Ureter (tissue), 1 donor: ENCODE data around the gene ADGRB2. TPM values are rescaled to one million over a fixed set of nuclear protein-coding genes. Genes with fewer than 3 reads are reported as not detected.

Experiments used
- DNase-seq: peaks from one replicate; pipeline ENCODE4 v3.0.0-alpha.2; 2020; ENCODE audit warnings: low spot score
- total RNA-seq: library from RNA; stranded (reverse); gene quantifications from one replicate; pipeline ENCODE4 v1.2.4, GENCODE V29; 2023
- donor health status: DM: yes; HTN: yes; CAD: no.

Gene ADGRB2
- total RNA-seq, 1 donor from 2014 or later, result 7.5 TPM

- peak; percentile 47 for DNase-seq
Observed at GRCh38 chr1:31795801-31796621, 31.9 kb upstream of the ADGRB2 start.

GRCh38 chr1:31795096-31795675 lies 31.0 kb upstream of the ADGRB2 start:
- peak; percentile 20 for DNase-seq

- peak; percentile 38 for DNase-seq
Observed at GRCh38 chr1:31793586-31794285, 29.6 kb upstream of the ADGRB2 start.

DNA sequence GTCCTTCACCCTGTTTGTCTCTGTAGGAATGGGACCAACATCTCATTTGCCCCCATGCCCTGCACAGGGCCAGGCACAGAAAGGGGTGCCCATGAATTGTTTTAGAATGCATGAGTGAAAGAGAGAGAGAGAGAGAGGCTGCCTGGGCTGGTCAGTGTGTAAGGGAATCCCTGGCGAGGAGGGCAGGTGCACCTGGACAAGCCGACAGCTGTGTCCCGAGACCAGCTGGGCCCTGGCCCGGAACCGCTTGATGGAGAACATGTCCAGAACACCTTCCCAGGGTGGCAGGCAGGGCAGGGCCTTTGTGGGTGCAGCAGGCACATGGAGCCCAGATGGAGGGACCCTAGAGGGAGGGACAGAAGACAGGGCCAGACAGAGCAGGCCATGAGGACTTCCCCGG lies 28.9 kb upstream of the ADGRB2 start:
- peak; percentile 42 for DNase-seq

- DNase-seq, result peak; percentile 33
Observed at GRCh38 chr1:31792541-31792940, 28.4 kb upstream of the ADGRB2 start.

GRCh38 chr1:31792116-31792515 lies 28.0 kb upstream of the ADGRB2 start:
- peak; percentile 41 for DNase-seq

DNA sequence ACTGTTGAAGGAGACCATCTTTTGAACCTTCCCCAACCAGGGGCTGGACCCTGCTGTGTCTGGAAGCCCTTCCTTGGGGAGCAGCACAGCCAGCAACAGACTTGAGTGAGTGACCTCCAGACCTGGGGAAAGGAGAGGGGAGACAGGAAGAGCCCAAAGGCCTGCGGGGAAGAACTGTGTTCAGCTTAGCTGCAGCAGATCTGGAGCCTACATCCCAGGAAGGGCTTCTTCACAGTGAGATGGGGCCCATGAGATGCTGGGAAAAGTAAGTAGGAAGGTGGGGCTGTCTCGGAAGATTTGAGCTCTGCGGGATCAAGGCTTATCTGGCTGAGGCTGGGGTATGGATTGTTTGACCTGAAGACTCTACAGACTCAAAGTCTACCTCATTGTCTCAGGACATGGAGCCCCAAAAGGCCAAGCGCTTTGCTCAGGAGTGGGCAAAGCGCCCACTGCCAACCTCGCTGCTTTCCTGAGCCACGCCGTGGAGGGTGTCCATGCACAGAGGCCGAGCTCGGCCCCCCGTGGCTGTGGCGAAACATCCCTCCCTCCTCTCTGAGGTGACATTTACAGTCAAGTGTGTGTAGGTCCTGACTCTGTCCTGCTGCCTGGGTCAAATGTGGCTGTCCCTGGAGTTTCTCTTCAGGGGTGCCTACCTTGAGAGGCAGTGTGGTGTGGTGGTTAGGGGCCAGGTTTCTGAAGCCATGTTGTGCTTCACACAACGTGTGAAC lies 27.2 kb upstream of the ADGRB2 start:
- peak; percentile 25 for DNase-seq

DNA sequence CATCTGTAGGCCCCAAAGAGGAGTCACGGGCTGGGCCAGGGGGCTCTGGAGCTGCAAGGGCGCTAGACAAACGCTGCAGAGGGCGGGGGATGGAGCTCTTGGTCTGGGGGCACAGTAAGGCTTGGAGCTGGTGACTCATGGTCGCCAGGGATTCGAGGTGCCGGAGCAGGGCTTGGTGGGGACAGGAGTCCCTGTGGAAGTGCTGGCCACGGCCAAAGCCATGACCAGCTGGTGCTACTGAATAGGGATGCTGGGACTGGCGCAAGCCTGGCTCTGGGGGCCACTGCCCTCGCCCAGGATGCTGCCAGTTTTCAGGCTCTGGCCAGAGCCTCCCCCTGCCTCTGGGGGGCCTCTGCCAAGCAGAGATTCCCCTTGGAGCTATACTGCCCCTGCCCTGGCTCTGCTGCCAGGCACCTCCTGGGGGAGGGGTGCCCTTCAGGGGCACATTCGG lies 26.5 kb upstream of the ADGRB2 start:
- no peak for DNase-seq

GRCh38 chr1:31790140-31790539 lies 26.0 kb upstream of the ADGRB2 start:
- DNase-seq, result no peak

DNA sequence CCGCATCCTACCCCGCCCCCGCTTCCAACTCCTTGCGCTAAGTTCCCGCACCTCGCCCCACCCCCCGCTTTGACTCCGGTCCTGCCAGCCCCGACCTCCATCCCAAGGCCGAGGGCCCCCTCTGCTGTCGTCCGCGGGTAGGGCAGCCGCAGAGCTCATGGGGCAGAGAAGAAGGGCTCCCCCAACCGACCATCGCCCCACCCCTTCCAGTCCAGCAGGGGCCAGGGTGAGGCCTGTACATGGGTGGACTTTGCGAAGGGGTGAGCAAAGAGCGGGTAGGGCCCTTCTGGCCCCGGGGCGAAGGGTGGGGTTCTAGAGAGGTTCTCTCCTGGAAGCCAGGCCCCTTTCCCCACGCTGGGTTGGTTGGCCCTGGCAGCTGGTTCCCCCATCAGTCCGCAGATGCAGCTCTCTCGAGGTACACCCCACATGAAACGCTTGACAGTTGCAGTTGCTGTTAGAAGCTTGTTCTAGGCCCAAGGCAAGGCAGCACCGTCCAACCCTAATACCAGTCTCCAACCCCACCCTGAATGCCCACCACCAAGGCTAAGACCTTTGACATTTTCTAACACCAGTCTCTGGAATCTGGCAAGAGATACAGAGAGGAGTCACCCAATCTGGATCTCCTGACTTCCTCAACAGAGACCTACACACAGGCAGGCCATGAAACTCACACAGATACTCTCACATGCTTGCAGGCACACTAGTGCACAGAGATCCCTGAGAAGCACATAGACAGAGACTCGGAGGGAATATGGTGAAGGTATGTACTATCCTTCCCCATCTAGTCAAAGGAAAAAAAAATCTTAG lies 25.3 kb upstream of the ADGRB2 start:
- DNase-seq, result peak; percentile 97

GRCh38 chr1:31788825-31789256 lies 24.7 kb upstream of the ADGRB2 start:
- DNase-seq, result no peak

DNA sequence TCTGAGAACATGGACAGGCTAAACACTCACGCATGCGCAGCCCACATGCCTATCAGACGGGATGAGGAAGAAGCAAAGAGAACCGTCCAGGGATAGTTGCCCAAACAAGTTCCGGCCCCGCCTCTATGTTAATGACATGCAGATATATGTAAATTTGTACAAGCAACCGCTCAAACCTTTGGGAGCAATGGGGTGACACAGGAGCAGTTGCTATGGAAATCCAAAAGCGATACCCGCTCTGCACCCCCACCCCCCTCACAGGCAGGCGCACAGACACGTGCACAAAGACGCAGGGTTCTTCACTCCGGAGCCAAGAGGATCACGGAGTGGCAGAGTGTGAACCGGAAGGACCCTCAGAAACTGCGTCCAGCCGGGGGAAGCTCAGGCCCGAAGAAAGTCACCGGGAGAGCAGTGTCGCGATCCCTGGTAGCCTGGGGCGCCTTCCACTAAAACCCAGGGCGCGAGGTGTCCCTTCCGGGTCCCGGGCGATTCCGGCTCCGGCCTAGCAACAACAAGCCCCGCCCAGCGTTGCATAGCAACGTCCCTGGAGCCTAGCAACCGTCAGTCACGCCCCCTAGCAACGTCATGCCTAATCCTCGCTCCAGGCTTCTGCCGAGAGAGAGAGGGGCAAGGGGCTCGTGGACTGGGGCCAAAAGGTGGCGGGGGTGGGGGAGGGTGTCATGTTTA lies 24.1 kb upstream of the ADGRB2 start:
- DNase-seq, result peak; percentile 96

GRCh38 chr1:31787786-31788137 lies 23.6 kb upstream of the ADGRB2 start:
- no peak for DNase-seq

- no peak for DNase-seq
Observed at GRCh38 chr1:31787261-31787660, 23.1 kb upstream of the ADGRB2 start.

- DNase-seq, result no peak
Observed at GRCh38 chr1:31786366-31787060, 22.4 kb upstream of the ADGRB2 start.

DNA sequence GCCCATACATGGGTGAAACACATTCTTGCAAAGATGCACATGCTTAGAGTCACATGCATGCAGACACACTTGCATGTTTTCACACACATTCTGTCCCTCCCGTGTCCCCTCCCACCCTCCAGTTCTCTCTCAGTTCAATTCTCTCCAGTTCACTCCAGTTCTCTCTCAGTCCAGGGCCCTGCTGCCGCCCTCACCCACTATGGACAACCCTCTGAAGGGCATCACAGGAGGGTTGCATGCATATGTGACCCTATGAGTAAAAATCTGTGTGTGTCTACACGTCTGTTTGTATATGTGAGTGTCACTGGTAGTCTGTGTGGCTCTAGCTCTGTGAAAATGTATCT lies 21.8 kb upstream of the ADGRB2 start:
- DNase-seq, result no peak

DNA sequence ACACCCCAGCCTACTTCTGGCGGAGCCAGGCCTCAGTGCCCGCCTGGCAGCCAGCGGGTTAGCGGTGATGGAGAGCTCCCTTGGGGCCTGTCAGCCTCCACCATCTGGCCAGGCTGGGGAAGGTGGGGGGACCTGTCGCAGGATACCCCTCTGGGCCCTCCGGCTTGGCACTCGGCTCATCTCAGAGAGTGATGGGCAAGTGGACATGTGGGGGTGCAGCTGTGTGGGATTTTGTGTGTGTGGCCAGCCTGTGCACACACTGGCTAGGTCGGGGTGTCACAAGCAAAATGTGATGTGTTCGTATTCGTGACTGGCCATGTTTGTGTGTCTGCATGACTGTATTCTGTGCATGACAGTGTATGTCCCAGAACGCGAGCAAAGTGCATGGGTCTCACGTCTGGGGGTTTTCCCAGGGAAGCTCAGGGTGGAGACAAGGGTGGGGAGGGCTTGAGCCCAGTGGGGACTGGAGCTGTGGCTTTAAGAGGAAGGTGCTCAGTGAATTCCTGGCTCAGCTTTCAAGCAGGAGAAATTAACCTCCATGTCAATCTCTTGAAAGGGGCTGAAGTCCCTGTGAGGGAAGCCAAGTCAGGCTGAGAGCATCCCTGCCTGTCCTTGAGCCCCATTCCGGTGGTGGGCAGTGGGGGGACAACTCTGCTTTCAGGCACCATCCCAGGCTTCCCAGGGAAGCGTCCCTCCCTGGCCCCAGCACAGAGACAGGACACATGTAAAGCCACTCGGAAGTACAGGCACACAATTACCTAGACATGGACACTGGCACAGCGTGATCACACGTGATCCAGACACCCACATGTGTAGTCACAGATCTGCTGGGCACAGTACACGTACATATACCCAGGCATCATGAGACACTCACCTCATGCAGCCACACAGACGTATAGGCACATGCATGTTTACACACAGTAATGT lies 21.1 kb upstream of the ADGRB2 start:
- peak; percentile 41 for DNase-seq

DNA sequence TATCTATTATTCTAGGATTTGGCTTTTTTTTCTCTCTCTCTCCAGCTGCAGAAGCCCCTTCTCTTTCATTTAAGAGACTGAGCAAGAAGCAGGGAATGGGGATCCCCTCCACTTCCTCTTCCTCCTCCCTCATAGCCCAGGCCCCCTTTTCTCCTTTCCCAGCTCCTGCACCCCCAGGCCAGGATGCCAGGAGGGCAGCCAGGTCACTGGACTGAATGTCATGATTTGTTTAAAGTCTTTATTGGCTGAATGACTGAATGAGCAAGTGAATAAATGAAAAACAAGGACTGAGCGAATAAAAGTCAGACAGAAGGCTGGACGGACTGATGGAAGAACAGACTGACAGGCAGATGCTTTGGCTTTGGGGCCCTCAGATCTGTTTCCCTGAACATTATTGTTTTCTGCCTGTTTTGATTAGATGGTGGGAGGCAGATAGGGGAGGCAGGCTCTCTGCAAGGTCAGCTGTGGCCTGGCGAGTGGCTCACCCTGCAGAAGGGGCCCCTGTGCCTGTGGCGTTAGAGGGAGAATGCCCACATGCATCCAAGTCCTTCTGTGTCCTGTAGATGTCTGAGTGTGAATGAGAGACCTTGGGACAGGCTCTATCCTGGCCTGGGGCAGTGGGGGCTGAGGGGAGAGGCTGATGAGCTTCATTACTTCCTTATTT lies 20.3 kb upstream of the ADGRB2 start:
- peak; percentile 42 for DNase-seq
